NCI-H524 treated with DMSO at 0.1 percent for 48 hours (cell line): Measurements from ENCODE around the gene SMIM12.
"Not testable (repeated sequence)": the region's sequence is repeated elsewhere in the genome, so short reads cannot be mapped to it uniquely, and the experiment has no call there.

Source experiments
- DNase-seq: peaks from one replicate; lab custom pipeline; 2025; lab: John Stamatoyannopoulos, UW

Gene SMIM12

DNA sequence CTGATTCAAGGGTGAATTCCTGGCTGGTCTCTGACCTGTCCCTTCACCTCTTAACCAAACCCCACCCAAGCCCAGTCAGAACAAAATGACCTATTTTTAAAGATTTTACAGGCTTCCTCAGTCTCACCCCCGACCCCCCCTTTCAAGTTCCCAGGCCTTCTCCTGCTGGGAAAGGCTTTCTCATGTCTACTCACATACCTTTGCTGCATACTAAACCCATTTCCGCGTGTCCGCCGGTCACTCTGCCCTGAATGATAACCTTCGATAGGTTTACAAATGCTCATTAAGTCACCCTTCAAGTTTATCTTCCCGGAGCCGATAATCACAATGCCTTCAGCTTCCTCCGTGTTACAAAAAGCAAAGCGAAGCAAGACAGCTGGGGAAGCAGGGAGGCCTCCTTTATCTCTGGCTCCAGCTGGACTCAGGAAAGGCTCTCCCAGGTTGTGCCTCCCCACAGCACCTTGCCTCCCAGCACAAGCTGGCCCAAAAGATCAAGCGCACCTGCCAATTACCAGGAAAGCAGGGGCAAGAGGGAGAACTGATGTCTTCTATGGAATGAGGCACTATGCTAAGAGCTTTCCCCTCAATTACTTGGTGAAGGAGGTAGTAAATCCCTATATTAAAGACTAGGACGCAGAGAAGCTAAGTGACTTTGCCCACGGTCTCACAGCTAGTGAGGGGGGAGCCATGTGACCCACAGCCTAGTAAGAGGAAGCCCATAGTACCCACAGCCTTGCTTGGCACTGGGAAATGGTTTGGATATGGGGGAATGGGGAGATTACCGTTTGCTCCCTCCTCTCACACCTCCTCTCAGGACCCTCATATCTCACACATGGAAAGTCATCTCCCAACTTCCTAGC lies 15.9 kb downstream of the SMIM12 start:
- DNase-seq, result no peak

DNA sequence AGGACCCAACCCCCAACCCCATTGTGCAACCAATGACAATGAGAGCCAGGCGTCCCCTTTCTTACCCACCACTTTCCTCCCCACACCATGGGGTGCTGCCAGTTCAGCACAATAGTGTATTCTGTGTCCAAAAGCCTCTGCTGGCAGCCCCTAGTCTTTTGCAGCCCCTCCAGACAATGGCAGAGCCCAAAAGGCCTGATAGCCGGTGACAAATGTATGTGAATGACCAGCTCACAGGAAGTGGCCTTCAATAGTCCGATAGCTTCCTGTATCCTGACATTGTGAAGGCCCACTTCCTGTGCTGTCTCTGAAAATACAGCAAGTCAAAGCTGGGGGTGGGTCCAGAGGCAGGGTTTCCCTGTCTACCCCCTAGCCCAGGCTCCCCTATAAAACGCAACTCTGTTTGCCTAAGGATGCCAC lies 16.6 kb downstream of the SMIM12 start:
- DNase-seq, result no peak

- DNase-seq, result no peak
These were observed 17.5 kb downstream of the SMIM12 start for GRCh38 chr1:34842073-34842472.

DNA sequence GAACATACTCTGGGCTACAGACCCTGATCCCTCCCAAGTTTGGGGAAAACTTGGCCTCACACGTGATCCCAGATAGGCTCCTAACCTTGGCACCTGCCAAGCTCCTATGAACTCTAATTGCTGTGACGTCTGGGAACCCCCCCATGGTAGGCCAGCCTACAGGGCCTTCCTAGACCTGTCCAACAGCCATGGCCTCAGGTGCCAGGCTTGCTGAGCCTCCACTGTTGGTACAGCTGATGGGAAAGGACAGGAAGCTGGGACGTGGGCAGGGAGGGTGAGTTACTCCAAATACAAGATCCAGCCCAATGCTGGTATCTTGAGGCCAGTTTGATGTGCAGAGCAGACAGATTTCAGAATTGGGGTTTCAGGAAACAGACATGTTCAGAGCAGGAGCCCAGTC lies 19.1 kb downstream of the SMIM12 start:
- DNase-seq, result no peak

DNA sequence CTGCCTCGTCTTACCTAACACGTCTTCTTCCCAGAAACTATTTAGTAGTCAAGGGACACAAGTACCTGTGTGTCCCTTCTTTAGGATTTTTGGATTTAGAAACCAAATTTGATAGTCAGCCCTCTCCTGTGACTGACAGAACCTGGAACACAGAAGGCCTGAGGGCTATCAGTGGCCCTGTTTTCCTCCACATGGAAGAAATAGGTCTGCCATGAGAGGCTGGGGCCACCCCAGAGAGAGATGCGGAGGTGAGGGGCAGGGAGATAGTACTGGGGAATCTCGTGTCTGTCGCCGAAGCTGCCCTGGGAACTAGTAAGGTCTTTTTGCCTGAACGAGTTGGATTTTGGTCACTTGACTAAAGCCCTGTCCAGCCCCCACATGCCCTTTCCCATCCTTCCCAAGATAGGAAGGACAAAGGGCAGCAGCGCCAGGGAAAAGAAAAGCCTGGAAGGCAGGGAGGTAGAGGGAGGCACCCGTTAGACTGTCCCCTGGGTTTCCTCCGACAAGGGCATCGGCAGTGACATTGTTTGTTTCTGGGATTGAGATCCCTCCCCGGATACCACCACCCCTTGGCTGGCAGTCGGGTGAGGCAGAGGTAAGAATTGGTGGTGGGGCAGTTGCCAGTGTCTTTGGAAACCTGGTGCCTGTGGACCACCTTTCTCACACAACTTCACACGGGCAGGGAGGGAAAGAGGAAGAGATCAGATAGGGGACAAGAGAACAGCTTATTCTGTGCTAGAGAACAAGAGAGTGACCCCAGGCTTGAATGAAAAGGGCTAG lies 19.8 kb downstream of the SMIM12 start:
- no peak for DNase-seq

- no peak for DNase-seq
These were observed 25.8 kb downstream of the SMIM12 start for GRCh38 chr1:34833711-34834110.

- DNase-seq, result no peak
These were observed 27.8 kb downstream of the SMIM12 start for GRCh38 chr1:34831721-34832246.

DNA sequence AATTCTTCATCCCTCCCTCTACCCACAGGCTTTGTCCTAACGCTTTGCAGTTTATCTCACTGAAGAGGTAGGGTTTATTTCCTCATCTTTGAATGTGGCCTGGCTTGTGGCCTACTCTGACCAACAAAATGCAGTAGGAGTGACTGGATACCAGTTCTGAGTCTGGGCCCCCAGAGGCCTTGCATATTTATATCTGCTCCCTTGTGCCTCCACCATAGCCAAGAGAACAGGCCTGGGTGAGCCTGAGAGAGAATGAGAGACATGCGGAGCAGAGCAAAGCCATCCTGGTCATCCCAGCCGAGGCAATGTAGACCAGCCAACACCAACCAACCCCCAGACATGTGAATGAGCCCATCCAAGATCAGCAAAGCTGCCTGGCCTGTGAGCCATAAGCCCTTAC lies 30.3 kb downstream of the SMIM12 start:
- DNase-seq, result no peak

- DNase-seq, result no peak
These were observed 30.9 kb downstream of the SMIM12 start for GRCh38 chr1:34828611-34829010.

DNA sequence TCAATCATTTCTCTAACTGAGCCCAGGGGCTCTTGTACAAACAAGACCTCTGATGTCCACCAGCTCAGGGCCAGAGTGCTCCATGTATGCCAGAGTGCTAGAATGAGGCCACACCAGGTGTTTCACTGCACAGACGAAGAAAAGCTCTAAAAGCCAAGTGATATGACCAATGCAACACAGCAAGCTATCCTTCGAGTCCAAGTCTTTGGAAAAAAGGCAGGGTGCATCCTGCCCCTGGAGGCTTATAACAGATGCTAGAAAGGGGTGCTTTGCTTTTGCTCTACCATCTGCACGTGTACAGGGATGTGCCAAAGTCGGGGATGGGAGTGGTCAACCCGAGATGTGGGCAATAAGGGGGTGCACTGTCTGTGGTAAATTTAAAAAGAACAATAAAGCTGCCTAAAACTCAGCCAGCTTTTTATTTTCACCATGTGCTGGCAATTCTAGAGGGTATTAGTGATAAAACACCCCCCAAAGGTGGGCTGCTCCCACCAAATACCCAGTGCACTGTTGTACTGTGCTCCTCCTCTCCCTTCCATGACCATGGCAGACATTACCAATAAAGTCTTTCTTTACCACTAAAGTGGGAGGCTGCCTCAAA lies 32.1 kb downstream of the SMIM12 start:
- no peak for DNase-seq

DNA sequence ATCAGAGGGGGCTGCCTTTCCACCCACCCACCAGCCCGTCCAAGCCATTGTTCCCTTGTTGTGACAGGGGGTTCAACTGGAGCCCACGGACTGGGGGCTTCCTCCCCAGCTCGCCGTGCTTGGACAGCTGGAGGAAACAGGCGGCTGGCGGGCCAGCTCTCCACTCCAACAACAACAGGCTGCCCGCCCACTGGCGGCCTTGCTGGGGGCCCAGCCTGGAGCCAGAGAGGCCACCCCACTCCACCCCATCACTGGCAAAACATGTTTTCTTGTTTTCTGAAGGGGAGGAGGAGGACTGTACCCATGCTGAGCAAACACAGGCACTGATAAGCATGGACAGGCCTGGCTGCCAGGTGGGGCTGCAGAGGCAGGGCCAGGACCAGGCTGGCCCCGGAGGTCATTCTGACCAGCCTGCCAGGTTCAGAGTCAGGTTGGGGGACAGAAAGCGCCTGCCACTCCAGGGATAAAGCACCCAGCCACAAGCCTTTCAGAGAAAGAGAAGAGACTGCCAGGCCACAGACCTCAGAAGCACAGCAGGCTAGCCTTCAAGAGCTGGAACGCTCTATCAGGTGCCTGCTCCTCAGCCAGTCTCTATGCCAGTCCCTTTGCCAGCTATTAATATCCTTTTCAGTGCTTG lies 34.0 kb downstream of the SMIM12 start:
- no peak for DNase-seq

DNA sequence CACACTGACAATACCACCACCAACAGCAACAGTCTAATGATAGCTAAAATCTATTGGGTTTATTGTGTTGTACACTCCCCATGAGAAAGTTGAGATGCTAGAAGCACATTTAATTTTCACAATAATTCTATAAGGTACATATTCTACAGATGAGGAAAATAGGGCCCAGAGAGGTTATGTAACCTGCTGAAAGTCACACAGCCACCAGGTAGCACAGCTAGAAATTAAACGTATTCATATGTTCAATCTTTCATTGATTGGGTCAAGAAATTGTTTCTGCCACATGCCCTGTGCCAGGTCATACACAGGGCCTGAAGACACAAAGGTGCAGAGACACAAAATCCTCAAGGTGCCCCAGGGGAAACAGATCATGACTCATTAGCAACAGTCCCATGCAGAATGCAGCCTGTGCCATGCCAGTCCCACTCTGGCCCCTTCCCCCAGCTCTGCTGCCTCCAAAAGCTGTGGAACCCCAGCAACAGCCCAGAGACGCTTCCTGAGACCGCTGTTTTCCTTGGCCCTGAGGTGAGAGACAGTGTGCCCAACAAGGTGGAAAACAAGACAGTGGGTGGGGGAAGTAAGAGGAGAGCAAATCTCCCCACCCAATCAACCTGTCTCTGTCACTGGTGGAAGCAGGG lies 34.6 kb downstream of the SMIM12 start:
- DNase-seq, result no peak

DNA sequence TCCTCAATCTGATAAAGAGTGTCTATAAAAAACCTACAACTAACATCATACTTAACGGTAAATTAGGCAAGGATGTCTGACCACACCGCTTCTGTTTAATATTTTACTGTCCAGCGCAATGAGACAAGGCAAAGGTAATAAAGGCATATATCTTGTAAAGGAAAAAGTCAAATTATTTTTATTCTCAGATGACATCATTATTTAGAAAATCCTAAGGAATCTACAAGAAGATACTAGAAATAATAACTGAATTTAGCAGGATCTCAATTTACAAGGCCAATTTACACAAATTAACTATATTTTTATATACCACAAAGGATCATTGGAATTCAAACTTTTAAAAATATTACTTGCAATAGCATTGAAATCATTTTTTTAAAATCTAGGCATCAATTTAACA lies 37.3 kb downstream of the SMIM12 start:
- DNase-seq, result no peak

DNA sequence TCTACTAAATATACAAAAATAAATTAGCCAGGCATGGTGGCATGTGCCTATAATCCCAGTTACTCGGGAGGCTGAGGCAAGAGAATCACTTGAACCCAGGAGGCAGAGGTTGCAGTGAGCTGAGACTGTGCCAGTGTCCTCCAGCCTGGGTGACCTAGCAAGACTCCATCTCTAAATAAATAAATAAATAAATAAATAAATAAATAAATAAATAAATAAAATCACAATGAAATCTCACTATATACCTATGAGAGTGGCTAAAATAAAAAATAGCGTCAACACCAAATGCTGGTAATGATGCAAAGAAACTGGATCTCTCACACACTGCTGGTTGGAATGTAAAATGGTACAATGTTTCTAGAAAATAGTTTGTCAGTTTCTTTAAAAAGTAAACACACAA lies 40.7 kb downstream of the SMIM12 start:
- not testable (repeated sequence) for DNase-seq

DNA sequence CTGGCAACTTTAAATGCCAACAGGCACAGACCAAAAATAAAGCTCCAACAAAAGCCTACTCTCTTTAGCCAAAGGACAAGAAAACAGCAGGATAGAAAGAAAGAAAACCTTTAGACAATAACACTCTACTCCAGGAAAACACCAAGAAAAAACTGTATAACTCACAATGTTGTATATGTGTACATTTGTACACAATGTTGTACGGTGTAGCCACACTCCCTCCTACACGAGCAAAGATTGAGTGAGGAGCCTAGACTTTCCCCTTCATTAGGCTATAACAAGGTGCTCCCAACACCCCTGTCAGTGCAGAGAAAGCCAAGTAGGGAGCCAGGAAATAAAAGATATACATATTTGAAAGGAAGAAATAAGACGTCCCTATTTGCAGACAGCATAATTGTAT lies 42.8 kb downstream of the SMIM12 start:
- DNase-seq, result no peak

DNA sequence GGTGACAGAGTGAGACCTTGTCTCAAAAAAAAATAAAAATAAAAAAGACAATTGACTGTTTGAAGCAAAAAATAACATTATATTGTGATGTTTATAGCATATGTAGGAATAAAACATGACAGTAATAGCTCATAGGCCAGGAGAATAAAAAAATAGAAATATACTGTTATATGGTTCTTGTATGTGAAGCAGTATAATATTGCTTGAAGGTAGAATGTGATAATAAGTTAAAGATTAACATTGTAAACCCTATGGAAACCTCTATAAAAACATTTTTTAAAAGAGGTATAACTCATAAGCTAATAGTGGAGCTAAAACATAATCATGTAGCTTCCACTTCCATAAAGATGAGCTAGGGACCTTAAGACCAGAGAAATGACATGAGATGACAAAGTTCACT lies 43.2 kb downstream of the SMIM12 start:
- no peak for DNase-seq

DNA sequence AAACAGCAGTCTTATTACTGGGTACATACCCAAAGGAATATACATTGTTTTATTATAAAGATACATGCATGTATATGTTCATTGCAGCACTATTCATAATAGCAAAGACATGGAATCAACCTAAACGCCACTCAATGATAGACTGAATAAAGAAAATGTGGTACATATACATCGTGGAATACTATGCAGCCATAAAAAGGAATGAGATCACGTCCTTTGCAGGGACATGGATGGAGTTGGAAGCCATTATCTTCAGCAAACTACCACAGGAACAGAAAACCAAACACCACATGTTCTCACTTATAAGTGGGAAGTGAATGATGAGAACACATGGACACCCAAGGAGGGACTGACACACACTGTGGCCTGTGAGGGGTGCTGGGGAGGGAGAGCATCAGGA lies 48.8 kb downstream of the SMIM12 start:
- DNase-seq, result not testable (repeated sequence)

- no peak for DNase-seq
These were observed 51.3 kb downstream of the SMIM12 start for GRCh38 chr1:34808051-34808810.

DNA sequence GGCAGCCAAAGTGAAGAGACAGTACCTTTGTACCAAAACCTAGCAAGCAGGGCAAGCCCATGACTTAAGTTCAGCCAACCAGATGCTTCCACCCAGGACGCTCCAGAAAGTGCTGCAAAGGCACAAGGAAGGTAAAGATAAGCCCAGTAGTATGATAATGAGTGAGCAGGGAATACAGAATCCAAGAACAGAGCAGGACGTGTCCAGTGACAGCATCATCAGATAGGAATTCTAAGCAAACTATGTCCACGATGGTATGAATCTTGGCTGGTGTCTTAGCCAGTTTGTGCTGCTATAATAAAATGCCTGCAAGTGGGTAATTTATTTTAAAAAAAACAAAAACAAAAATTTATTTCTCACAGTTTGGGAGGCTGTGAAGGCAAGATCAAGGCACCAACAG lies 53.2 kb downstream of the SMIM12 start:
- DNase-seq, result no peak

DNA sequence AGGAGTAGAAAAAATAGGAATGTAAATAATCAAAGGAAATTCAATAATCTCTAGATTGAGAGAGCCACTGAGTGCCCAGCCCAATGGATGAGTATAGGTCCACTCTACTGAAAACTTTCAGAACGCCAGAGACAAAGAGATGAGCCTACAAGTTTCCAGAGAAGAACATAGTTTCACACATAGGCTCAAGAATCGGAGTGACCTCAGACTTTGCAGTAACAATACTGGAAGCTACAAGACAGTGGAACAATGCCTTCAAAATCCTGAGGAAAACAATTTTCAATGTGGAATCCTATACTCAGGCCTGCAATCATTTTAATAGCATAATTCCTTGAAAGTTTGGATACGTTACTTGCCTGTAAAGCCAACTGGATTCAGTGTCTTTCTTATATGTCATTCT lies 55.8 kb downstream of the SMIM12 start:
- DNase-seq, result no peak
